Colonic mucosa (tissue), 4 donors: ENCODE data around the gene DNAJC27. TPM values are rescaled to one million over a fixed set of nuclear protein-coding genes. Genes with fewer than 3 reads are reported as not detected.

Source experiments
- DNase-seq: peaks from one replicate; pipeline ENCODE4 v3.0.0-alpha.2; 2020
- H3K27ac ChIP-seq: fragments of 200-600 bp; one replicate; pipeline ENCODE4 v1.8.0; 2021
- H3K27me3 ChIP-seq: fragments of 200-600 bp; one replicate; pipeline ENCODE4 v1.8.0; 2021
- H3K36me3 ChIP-seq: fragments of 200-600 bp; one replicate; pipeline ENCODE4 v1.8.0; 2021
- H3K4me1 ChIP-seq: fragments of 200-600 bp; one replicate; pipeline ENCODE4 v1.8.0; 2021; ENCODE audit warnings: mild to moderate bottlenecking
- H3K4me3 ChIP-seq: fragments of 200-600 bp; one replicate; pipeline ENCODE4 v1.8.0; 2021
- H3K9ac ChIP-seq, 2 donors: one replicate each; pipeline ENCODE4 v1.7.0; 2013; ENCODE audit warnings: control low read depth in 2 of 2, low read depth in 2 of 2, low read length in 2 of 2
- H3K9me3 ChIP-seq: fragments of 200-600 bp; one replicate; pipeline ENCODE4 v1.8.0; 2021
- intact Hi-C: fragments of 100-400 bp; cut with DNase I; formaldehyde crosslinking; loops from one replicate; pipeline ENCODE4 v1.14.1; 2022
- total RNA-seq, 2 donors: library from RNA; stranded (reverse); fragmentation: NEBNext Ultra II Directional in 1 of 2; extraction: Animal tissue kit (Norgen Biotek cat#: 25700) in 1 of 2; gene quantifications; one replicate each; pipeline ENCODE4 v1.2.1, GENCODE V29; 2021
- TF ChIP-seq, protein P1 (sequence below): fragments of 200-600 bp; IDR thresholded peaks from one replicate; pipeline ENCODE4 v1.8.0; 2022; ENCODE audit warnings: antibody characterized with exemption, mild to moderate bottlenecking
- donor health status: healthy.
- donor health status: DM: no; HTN: no; CAD: no.
- donor health status: DM: no; HTN: no; CAD: no.

Gene DNAJC27
- total RNA-seq, 2 donors from 2014 or later, result 3.4 to 3.9 TPM

DNA sequence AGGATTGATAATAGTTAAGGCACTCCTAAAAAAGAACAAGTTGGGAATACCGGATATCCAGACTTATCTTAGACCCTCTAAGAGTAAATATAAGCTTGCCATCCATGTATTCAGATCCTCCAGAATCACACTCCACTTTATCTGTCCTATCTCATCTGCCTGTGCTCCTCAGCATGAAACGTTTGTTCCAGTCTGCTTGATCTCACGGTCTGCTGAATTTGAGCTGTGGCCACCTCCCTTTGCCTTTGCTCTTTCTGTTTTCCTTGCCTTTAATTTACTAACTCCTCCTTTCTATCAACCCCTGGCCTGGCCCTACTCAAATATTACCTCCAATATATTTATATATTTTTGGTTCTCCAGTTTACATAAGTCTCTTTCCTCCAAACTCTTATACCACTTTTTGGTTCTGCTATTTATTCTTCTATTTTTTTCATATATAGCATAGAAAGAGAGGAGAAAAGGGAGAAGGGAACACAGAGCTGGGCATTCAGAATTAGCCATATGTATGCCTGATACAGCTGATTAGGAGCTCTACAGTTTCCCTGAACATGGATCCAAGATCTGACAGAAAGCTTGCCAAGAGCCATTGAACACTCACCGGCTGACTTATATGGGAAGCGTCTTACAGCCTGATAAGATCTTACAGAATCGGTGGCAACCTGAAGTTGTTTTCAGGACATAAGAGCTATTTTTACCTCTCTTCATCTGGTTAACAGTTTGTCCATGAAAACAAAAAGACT lies 21.8 kb upstream of the DNAJC27 start:
- DNase-seq, result no peak
- Histone ChIP-seq H3K4me3 (no peak overlapping the region), H3K27ac (peak overlapping the region; percentile 18), H3K4me1 (no peaks in the 10 kb centered on the region), H3K9me3 (no peaks in the 10 kb centered on the region), H3K9ac (no peak overlapping the region), H3K27me3 (no peaks in the 10 kb centered on the region), H3K36me3 (no peaks in the 10 kb centered on the region)
- TF ChIP-seq, protein P1, sequence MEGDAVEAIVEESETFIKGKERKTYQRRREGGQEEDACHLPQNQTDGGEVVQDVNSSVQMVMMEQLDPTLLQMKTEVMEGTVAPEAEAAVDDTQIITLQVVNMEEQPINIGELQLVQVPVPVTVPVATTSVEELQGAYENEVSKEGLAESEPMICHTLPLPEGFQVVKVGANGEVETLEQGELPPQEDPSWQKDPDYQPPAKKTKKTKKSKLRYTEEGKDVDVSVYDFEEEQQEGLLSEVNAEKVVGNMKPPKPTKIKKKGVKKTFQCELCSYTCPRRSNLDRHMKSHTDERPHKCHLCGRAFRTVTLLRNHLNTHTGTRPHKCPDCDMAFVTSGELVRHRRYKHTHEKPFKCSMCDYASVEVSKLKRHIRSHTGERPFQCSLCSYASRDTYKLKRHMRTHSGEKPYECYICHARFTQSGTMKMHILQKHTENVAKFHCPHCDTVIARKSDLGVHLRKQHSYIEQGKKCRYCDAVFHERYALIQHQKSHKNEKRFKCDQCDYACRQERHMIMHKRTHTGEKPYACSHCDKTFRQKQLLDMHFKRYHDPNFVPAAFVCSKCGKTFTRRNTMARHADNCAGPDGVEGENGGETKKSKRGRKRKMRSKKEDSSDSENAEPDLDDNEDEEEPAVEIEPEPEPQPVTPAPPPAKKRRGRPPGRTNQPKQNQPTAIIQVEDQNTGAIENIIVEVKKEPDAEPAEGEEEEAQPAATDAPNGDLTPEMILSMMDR, result no peak
- intact Hi-C loops, result no loop called here

DNA sequence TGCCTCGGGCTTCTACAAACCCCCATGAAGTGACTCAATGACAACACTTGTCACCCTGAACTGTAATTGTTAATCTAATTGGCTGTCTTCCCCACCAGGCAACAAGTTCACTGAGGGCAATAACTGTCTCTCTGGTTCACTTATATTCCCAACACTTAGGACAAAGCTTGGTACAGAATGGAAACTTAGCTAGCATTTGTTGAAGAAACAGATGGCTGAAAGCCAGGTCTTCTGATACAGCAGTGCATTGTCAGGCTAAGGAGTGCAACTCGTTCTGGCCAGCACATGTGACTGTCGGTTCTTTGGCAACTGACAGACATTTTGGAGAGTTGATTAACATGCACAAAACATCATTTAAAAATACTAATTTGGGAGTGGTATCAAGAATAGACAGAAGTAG lies 14.6 kb upstream of the DNAJC27 start:
- TF ChIP-seq, protein P1, result no peak
- no peaks in the 10 kb centered on the region for H3K27me3 ChIP-seq
- no peak overlapping the region for H3K27ac ChIP-seq
- H3K9ac ChIP-seq, result no peak overlapping the region
- no peaks in the 10 kb centered on the region for H3K9me3 ChIP-seq
- H3K36me3 ChIP-seq, result no peaks in the 10 kb centered on the region
- H3K4me1 ChIP-seq, result no peaks in the 10 kb centered on the region
- intact Hi-C loops, result no loop called here
- no peak for DNase-seq
- no peak overlapping the region for H3K4me3 ChIP-seq

DNA sequence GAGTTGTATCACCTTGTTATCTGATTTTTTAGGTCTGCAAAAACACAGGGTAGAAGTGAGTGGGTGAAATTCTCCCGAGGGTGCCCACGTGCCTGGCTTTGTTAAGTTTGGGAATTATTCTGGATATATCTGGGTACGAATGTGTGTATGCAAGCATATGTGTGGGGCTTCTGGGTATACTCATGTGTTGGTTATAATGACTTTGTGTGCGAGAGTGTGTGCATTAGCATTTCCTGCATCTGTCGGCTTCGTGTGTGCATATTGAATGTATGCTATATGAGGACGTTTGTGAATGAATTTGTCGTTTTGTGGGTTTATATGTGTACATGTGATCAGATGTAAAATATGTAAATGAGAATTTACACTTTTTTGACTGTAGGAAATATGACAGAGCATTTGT lies 13.8 kb upstream of the DNAJC27 start:
- no peak for DNase-seq
- TF ChIP-seq, protein P1, result no peak
- intact Hi-C loops, result no loop called here
- no peak overlapping the region for H3K4me3 ChIP-seq
- no peak overlapping the region for H3K9ac ChIP-seq
- H3K36me3 ChIP-seq, result no peaks in the 10 kb centered on the region
- no peaks in the 10 kb centered on the region for H3K9me3 ChIP-seq
- H3K4me1 ChIP-seq, result no peaks in the 10 kb centered on the region
- H3K27ac ChIP-seq, result no peak overlapping the region
- H3K27me3 ChIP-seq, result no peaks in the 10 kb centered on the region

DNA sequence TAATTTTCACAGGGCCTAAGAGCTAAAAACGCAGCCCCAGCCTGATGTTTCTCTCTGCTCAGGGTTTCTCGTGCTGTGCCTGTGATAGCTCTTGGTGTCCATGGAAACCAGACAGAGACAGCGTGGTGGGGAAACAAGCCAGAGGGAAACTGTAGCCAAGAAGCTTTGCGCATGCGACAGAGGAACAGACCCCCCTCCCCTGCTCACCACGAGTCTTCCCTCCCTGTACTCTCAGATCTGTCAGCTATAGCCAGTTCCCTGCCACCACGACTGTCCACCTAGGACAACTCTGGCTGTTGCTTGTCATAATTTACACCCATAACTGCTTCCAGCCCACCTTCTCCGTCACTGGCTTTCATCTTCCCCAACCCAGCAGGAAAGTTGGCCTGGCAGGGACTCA lies 13.2 kb upstream of the DNAJC27 start:
- TF ChIP-seq, protein P1, result no peak
- no peak overlapping the region for H3K9ac ChIP-seq
- H3K4me3 ChIP-seq, result no peak overlapping the region
- no peaks in the 10 kb centered on the region for H3K27me3 ChIP-seq
- intact Hi-C loops, result no loop called here
- DNase-seq, result no peak
- no peaks in the 10 kb centered on the region for H3K9me3 ChIP-seq
- H3K36me3 ChIP-seq, result no peaks in the 10 kb centered on the region
- no peaks in the 10 kb centered on the region for H3K4me1 ChIP-seq
- no peak overlapping the region for H3K27ac ChIP-seq

DNA sequence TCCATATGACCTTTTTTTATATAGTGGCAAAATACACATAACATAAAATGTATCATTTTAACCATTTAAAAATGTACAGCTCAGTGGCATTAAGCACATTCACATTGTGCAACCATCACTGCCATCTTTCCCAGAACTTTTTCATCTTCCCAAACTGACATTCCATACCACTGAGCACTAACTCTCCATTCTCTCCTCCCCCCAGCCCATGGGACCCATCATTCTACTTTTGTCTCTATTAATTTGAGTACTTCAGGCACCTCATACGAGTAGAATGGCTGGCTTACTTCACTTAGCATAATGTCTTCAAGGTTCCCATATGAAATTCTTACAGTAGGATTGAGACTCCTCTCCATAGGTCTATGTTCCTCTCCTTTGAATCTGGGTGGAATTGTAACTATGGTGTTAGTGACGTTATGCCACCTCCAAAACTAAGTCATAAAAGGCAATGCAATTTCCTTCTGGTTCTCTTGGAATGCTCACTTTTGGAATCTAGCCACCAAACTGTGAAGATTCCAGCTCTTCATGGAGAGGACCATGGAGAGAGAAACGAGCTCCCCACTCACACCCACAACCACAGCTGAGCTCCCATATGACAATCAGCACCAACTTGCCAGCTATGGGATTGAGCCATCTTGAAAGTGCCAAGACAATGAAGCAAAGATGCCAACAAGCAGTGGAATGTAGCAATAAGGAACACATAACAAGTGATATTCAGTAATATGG lies 9.8 kb upstream of the DNAJC27 start:
- no peak for DNase-seq
- Histone ChIP-seq H3K36me3 (no peaks in the 10 kb centered on the region), H3K4me3 (no peak overlapping the region), H3K27ac (no peak overlapping the region), H3K4me1 (no peaks in the 10 kb centered on the region), H3K27me3 (no peaks in the 10 kb centered on the region), H3K9ac (no peak overlapping the region), H3K9me3 (no peaks in the 10 kb centered on the region)
- TF ChIP-seq, protein P1, result no peak
- intact Hi-C loops, result no loop called here
